ENCODE results near the gene RHD.
"Not testable (repeated sequence)": the region's sequence is repeated elsewhere in the genome, so short reads cannot be mapped to it uniquely, and the experiment has no call there.

DNA sequence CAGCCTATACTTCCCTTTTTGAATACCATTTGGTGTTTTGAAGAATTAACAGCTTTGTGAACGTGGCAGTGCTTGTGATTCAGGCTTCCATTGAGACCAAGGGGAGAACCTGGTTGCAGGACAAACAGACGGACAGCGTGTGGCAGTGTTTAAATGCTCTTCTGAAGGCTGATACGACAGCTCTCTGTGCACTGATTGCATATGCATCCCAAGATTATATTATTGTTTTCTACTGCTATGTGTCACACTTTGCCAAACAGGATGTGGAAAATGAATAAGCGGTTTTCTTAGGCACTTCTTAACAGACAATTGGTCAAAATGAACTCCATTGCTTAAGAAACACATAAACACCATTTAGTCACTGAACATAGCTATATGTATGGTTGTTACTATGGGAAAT is 57.6 kb downstream of the RHD start:
- not testable (repeated sequence) for TF ChIP-seq EZH2 (IDR thresholded peaks at IDR 0.05); POLR2AphosphoS5 (IDR thresholded peaks at IDR 0.05; ENCODE audit: borderline replicate concordance, low read depth, low read length)

Data from SK-N-MC (cell line).